NCI-H1105 (cell line): Measurements from ENCODE around the gene ZNF791.
"Not testable (repeated sequence)": the region's sequence is repeated elsewhere in the genome, so short reads cannot be mapped to it uniquely, and the experiment has no call there.

Experiments
- DNase-seq: peaks from one replicate; lab custom pipeline; 2025; lab: John Stamatoyannopoulos, UW

The ZNF791 gene

DNA sequence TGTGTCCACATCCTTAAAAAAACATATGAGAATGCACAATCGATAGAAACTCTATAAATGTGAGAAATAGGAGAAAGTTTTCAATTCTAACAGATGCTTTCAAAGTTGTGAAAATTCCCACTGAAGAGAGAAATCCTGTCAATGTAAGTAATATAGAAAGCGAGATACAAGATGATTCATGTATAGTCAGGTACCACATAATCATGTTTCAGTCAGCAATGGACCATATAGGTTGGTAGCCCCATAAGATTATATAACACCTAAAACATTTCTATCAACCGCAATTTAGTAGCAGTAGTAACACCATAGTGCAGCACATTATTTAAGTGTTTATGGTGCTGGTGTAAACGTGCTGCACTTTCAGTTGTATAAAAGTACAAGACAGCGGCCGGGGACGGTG is 18.5 kb downstream of the ZNF791 start:
- DNase-seq, result no peak

DNA sequence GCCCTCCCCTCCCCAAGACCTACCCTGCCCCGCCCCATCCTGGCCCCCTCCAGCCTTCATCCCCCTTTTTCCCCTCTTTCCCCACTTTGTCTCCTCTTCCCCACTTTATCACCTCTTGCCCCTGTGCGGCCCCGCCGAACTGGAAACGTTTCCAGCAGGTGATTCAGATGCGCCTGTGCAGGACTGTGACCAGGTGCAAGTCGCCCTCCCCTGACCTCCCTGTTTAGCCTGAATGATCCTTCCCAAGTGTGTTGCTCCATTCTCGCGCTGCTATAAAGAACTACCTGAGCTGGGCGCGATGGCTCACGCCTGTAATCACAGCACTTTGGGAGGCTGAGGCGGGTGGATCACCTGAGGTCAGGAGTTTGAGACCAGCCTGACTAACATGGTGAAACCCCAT is 25.9 kb downstream of the ZNF791 start:
- no peak for DNase-seq

DNA sequence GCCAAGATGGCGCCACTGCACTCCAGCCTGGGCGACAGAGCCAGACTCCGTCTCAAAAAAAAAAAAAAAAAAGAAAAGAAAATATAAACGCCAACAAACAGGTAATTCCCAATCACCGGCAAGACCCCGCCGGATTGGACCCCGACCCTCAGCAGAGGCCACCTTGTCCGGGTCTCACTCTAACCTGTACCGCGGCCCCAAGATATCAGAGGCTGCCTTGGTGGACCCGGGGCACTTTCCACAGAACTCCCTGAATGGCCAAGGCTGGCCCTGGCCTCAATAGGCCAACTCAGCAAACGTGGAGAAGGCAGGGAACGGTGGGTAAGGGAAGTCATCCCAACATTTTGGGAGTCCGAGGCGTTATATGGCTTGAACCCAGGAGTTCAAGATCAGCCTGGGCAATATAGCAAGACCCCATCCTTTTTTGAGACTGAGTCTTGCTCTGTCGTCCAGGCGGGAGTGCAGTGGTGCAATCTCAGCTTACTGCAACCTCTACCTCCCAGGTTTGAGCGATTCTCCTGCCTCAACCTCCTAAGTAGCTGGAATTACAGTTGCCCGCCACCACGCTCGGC is 28.0 kb downstream of the ZNF791 start:
- no peak for DNase-seq

DNA sequence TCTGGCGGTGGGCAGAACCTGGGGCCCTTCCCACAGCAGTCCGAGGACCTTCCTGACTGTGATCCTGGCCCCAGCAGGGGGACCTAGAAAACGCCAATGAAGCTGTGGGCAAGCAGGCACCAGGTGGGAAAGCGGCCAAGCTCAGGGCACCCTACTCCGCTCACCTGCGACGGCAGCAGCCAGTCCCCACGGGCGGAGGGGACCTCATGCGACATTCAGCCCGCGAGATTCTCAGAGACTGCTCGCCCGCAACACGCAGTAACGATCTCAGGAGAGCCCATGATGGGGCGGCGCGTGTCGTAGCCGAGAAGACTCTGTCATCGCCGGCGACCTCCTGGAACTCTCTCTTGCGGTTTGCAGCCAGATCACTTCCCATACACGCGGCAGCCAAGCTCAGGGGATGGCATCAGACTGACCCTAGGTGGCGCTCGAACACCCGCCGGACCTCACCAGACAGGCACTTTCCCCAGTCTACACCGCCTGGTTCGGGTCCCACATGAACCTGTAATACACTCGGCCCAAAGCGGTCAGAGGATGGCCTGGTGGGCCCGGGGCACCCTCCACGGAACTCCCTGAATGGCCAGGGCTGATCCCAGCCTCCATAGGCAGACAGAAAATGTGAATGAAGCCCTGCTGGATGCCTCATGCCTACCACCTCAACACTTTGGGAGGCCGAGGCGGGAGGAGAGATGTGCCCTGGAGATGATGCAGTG is 29.3 kb downstream of the ZNF791 start:
- DNase-seq, result peak; percentile 26

DNA sequence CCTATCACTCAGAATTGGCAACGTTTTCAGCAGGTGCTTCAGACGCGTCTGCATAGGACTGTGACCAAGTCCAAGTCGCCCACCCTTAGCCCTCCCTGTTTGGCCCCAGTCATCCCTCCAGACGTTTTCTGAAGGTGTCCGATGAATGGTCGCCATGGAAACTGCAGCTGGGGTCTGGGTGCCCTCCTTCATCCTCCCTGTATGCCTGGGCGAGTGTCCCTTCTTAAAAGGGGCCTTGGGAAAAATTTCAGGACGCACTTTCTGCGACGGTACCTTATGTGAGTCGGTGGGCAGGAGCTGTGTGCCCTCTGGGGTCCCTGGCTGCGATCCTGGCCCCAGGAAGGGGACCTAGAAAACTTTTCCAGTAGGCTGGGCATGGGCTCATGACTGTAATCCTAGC is 30.7 kb downstream of the ZNF791 start:
- DNase-seq, result no peak

DNA sequence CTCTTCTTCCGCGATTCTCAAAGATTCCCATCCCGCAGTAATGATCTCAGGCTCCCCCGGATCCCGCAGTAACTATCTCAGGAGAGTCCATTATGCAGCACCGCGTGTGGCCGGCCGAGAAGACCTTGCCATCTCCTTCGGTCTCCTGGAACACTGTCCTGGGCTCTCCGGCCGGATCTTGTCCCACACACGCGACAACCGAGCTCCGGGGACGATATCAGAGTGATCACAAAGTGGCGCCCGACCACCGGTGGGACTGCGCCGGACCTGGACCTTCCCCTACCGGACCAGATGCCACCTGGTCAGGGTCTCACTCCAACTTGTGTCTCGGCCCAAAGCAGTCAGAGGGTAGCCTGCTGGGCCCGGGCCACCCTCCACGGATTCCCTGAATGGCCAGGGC is 31.8 kb downstream of the ZNF791 start:
- DNase-seq, result no peak

DNA sequence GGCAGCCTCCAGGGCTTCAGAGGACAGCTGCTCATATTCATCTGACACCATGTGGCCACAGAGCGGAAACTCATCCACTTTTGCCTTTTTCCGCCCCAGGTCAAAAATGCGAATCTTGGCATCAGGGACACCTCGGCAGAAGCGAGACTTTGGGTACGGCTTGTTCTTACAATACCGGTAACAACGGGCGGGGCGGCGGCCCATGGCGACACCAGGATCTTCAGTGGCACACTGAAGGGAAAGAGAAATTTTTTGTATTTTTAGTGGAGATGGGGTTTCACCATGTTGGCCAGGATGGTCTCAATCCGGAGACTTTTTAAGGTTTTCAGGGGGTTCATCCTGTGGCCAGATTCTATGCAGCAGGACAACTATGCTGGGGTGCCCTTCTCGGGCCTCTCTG is 33.0 kb downstream of the ZNF791 start:
- not testable (repeated sequence) for DNase-seq

DNA sequence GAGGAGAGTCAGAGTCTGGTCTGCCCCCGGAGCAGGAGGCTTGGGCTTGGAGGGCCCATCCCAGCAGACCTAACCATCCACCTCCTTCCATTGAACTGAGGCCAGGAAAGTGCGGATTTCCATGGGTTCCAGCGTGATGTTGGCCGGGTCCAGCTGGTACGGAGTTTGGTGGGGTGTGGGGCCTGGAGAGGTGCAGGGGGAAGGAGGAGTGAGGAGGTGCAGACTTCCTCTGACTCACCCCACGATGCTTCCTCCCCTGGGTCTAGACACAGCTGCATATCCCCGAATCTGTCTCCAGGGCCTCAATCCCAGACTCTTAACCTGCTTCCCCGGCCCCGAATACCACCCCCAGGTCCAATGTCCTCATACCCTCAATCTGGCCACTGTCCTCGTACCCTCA is 35.8 kb downstream of the ZNF791 start:
- DNase-seq, result no peak

DNA sequence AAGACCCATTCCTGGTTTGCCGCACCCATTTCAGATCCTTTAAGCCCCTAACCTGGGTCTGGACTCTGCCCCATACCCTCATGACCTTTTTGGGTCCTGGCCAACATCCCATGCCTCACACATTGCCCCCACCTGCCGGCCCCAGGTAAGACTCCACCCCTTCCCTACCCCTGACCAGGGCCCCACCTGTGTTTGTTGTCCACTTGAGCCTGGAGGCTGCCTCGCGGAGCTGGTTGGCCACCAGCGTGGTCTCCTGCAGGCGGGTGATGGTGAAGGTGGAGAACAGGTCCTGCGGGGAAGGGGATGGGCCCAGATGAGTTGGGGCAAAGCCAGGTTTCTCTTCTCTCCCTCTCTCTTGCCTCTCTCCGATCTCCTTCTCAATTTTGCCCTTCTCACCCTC is 36.3 kb downstream of the ZNF791 start:
- DNase-seq, result peak; percentile 37

DNA sequence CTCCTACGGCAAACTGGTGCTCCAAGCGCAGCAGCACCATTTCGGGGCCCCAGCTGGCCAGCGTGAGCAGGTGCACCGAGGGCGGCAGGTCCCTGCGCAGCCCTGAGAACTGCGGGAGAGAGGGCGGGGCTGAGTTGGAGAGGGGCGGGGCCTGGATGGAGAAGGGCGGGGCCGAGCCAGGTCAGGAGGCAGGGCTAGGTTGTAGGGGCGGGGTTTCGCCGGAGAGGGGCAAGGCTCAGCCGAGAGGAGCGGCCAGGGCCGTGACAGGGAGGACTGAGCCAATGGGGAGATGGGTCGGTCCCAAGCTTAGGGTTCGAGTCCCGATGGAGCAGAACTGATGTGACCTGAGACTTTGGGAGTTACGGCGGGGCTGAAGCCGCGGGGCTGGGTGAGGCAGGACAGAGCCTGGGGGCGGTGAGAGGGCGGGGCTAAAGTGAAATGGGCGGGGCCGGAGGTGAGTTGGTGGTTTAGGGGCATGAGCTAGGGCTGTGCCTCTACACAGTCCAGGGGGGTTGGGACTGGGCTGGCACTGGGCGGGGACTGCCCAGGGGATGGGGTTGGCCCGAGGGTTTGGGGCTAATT is 36.9 kb downstream of the ZNF791 start:
- DNase-seq, result peak; percentile 85

DNA sequence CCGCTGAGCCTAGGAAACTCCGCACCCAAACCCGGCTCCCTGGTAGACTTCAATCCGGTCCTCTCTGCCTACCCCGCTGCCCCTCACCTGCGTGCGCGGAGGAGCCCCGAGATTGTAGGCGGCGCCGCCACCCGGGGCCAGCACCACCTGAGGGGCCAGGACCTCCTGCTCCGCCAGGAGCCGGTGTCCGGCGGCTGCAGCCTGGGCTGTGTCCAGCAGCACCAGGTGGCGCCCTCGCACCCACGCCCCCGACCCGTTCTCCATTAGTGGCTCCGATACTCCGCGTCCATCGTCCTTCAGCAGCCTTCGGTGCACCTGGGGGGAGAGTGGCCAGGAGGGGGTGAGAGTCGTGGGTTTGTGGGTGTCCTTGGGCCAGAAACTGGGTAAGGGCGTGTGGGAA is 37.4 kb downstream of the ZNF791 start:
- DNase-seq, result peak; percentile 10

DNA sequence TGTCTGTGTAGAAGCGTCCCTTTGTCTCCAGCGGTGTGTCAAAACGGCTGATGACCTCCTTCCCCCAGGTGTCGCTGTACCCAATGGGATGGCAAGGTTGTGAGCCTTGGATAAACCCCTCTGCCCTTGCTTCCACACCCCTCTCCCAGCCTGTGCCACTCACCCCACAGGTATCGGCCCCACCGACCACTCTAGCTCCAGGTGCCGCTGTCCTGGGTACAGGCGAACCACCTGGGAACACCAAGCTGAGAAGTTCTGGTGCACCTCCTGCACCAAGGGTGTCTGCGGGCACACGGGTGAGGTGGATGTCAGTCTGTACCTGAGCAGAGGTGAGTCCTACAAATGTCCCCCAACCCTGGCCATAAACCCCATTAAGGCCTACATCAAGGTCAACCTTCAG is 39.2 kb downstream of the ZNF791 start:
- no peak for DNase-seq

DNA sequence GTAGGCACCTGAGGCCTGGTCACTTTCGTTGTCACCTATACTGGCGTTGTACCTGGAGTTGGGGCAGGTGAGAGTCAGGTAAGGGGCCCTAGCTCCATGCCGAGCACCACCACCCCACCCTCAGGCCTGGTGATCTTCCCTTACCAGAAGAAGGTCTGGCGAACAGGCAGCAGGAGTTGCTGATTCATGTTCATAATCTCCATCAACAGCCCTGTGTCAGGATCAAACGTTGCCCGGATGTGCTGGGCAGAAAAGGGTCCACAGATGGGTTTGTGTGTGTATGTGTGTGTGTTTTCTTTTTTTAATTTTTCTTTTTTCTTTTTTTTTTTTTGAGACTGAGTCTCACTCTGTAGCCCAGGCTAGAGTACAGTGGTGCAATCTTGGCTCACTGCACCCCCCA is 41.5 kb downstream of the ZNF791 start:
- DNase-seq, result no peak

DNA sequence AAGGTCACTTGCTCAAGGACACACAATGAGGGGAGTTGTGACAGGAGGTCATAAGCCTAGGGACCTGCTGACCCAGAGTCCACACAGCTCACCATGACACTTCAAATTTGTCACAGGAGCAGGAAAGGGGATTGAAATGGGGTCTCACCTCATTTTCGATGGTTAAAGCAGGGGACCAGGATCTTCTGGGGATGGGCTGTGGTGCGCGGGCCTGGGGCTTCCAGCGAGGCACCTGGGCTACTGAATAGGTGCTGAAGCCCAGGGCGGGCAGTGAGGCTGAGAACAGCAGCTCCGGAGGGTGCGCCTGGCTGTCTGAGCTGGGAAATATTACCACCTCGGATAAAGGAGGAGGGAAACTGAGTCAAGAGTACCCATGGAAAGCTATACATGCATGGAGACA is 44.8 kb downstream of the ZNF791 start:
- no peak for DNase-seq

DNA sequence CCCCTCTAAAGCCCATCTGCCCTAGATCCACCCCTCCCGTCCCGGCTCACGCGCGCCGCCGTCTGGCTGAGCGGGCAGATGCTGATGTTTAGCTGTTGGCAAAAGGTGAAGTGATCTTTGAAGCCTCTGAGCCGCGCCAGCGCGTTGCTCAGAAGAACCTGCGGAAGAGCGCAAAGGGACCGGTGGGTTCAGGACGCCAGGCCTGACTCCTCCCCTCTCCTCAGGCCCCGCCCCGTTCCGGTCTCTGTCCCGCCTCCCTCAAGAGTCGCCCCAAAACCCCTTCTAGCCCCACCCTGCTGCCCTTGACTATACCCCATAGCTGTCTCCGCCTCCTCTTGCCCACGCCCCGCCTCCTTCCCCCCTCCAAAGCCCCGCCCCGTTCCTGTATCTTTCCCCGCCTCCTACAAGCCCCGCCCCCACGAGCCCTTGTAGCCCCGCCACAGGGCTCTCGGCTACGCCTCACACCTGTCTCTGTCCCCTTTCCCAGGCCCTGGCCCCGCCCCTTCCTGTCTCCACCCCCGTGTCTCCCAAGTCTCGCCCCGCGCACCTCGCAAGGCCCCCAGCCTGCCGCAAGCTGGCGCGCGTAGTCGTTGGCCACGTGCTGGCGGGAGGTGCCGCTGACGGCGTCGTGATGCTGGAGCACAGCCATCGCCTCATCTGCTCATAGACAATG is 46.3 kb downstream of the ZNF791 start:
- DNase-seq, result no peak

DNA sequence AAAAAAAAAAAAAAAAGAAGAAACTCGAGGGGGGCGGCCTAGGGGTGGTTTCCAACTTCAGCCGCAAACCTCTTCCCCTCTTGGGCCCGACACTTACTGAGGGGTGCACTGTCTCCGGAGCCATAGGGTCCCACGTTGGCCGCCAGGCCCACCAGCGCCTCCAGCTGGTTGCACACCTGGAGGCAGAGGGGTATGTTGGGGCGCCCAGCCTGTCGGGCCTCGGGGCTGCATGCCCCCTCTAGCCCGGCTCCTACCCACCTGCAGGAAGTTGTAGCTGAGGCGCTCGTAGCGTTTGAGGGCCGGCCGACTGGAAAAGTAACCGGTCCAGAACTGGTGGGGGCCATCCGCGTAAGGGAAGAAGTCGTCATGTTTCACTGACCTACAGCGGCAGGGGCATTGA is 47.2 kb downstream of the ZNF791 start:
- DNase-seq, result no peak

DNA sequence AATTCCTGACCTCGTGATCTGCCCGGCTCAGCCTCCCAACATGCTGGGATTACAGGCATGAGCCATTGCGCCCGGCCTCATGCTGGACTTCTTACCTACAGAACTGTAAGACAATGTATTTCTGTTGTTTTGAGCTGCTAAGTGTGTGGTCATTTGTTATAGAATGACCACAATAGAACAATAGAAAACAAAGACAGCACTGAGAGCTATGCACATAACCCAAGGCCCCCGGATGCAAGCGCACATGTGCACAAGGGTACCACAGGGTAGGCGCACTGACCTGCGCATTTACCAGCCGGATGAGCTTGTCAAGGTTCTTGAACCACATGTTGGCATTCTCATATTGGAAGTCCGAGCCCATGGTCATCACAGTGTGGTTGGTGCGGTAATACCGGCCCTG is 50.3 kb downstream of the ZNF791 start:
- no peak for DNase-seq

DNA sequence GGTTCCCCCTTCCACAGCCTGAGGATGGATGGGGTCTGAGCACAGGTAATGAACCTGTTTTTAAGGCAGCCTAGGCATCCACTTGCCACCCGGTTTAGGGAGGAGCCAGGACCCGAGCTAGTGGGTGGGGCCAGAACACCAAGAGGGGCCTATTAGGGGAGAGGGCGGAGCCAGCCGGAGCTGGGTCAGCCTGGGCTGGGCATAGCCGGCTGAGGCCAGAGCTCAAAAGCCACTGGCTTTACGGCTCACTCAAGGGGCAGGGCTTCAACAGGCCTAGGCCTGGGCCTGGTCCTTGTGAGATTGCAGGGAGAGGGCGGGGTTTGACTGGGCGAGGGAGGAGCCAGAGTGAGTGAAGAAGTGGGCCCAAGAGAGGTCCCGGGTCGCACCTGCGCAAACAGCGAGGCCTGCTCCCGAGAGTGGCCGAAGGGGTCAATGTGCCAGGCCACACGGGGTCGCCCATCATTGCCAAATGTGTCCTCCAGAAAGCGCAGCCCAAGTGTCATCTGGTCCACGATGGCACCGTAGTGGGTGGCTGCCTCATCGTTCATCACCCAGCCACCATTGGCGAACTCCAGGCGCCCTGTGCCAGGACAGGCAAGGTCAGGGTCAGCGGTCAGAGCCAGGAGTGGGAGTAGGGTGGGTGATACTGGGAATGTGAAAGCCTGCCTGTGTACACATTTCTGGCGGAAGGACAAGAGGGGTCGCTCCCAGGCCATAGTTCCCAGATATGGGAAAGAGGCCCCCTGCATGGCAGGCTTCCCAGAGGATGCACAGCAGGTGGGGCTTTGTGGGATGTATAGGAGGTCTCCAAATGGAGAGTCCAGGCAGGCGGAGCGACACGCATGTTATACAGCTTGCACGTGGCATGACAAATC is 53.9 kb downstream of the ZNF791 start:
- DNase-seq, result no peak

DNA sequence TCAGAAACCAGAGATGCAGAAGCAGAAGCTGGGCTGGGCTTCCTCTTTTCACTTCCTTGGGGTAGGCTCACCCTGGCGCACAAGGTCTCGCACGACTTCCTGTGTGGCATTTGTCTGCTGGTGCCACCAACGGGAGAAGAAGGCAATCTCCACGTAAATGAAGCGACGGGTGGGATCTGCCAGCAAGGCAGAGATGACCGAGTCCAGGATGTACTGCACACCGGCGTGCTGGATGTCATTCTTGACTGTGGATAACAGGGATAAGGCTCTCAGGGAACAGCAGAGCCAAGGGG is 54.5 kb downstream of the ZNF791 start:
- DNase-seq, result no peak

DNA sequence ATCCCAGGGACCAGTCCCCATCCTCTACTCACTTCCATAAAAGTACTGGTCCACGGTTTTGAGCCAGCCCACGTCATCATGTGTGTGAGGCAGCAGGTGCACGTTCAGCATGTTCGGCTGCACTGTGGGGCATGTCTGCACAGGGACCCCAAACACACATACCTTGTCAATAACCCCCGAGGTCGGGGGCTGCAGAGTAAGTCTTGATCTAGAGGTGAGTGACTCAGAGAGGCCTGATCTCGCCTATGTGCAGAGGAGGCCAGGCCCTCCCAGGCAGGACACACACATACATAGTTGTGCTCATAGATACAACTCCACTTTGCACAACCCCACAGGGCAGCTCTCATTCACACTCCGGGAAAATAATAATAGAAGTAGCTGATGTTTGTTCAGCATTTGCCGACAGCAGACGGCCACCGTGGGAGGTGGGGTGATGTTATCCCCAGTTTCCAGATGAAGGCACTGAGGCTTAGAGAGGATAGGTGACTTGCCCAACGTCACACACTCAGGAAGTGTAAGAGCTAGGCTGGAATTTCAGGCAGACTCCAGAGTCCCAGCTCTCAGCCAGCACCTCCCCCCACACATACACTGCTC is 55.0 kb downstream of the ZNF791 start:
- DNase-seq, result no peak

DNA sequence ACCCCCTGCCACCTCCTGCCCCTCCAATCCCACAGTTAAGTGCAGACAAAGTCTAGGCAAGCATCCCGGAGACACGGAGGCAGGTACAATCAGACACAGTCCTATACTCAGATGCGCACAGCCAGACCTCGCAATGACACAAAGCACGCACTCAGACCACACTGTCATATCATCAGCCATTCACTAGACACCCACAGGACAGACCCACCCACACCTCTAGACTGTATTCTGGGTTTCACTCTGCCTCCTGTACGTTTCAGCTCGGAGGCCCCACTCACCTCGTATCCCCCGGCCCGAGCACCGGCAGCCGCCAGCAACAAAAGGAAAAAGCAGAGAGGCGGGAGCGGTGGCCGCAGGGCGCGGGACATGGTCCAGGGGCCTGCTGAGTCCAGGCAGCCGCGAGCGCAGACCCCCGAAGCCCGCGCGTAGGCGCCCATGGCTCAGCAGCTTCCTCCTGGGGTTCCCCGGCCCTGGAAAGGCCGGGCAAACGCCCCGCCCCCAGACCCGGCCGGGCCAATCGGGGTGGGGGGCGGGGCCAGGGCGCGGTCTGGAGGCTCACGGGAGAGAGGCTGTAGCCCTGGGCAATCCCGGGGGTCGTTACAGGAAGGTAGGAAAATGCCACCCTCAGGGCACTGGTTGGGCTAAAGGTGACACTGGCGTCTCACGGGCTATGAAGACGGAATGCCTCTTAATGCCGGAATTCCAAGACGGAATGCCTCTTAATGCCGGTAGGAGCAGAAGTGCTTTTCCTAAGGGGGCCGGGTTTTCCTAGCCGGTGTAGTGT is 55.7 kb downstream of the ZNF791 start, which contains the start of the genes MAN2B1 and WDR83:
Gene MAN2B1 (minus strand): TSS at position 478 of the 784 bp plus-strand sequence. CDS start 41 bp downstream, at position 437.
Gene WDR83 (plus strand): TSS at position 543 of the 784 bp plus-strand sequence. CDS start 2,984 bp downstream, outside the sequence.
- peak; percentile 77 for DNase-seq
